Measurements from ENCODE around the gene EIF3B. TPM values are rescaled to one million over a fixed set of nuclear protein-coding genes. Genes with fewer than 3 reads are reported as not detected.

The EIF3B gene
- total RNA-seq, 1 donor from 2014 or later = 89.5 TPM

GRCh38 chr7:2316578-2316977 lies 38.0 kb upstream of the EIF3B start:
- ATAC-seq = no peak
- no peaks in the 10 kb centered on the region for H3K36me3 ChIP-seq
- no peaks in the 10 kb centered on the region for H3K27me3 ChIP-seq (ENCODE audit: low read depth)
- intact Hi-C loops (cut with DNase I) = no loop called here
- peaks cover 15% of the 10 kb centered on the region for H3K4me1 ChIP-seq
- H3K4me3 ChIP-seq = no peak overlapping the region
- TF ChIP-seq CTCF (IDR thresholded peaks at IDR 0.05) = no peak
- no peak for DNase-seq
- no peaks in the 10 kb centered on the region for H3K9me3 ChIP-seq
- no peak overlapping the region for H3K27ac ChIP-seq

DNA sequence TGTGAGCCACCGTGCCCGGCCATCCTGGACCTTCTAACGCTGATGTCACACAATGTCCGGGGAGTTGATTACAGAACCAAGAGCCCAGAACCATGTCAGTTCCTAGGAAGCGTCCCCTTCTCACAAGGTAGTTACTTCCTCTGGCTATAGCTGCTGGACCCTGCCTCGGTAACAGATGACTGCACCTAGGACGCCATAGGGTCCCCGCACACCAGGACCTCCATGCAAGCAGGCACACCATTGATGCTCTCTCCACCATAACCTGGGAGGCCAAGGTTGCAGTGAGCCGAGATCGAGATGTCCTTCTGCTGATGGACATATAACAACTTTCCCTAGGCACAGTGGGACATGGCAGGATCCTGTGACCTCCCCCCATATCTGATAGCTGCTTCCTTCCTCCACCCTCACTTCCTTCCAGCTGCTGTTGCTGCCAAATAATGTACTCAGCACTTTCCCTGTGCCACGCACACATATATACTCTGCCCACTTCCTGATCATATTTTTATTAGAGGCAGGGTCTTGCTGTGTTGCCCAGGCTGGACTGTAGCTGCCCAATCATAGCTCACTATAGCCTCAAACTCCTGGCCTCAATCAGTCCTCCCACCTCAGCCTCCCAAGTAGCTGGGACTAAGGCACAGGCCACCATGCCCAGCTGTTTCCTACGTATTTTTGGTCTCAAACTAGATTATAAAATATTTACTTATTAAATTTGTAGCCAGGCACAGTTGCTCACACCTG lies 36.9 kb upstream of the EIF3B start:
- ATAC-seq (no peak), DNase-seq (no peak)
- no peak for TF ChIP-seq CTCF (IDR thresholded peaks at IDR 0.05)
- H3K4me3 ChIP-seq = no peak overlapping the region
- H3K36me3 ChIP-seq = no peaks in the 10 kb centered on the region
- no peaks in the 10 kb centered on the region for H3K27me3 ChIP-seq (ENCODE audit: low read depth)
- peaks cover 9% of the 10 kb centered on the region for H3K4me1 ChIP-seq
- no peak overlapping the region for H3K27ac ChIP-seq
- H3K9me3 ChIP-seq = no peaks in the 10 kb centered on the region
- intact Hi-C loops (cut with DNase I) = no loop called here

GRCh38 chr7:2321020-2321419 lies 33.6 kb upstream of the EIF3B start:
- no peaks in the 10 kb centered on the region for H3K4me1 ChIP-seq
- no peak for TF ChIP-seq CTCF (IDR thresholded peaks at IDR 0.05)
- ATAC-seq (no peak), DNase-seq (no peak)
- no peaks in the 10 kb centered on the region for H3K36me3 ChIP-seq
- no peak overlapping the region for H3K27ac ChIP-seq
- no peaks in the 10 kb centered on the region for H3K9me3 ChIP-seq
- intact Hi-C loops (cut with DNase I) = no loop called here
- no peaks in the 10 kb centered on the region for H3K27me3 ChIP-seq (ENCODE audit: low read depth)
- H3K4me3 ChIP-seq = no peak overlapping the region

DNA sequence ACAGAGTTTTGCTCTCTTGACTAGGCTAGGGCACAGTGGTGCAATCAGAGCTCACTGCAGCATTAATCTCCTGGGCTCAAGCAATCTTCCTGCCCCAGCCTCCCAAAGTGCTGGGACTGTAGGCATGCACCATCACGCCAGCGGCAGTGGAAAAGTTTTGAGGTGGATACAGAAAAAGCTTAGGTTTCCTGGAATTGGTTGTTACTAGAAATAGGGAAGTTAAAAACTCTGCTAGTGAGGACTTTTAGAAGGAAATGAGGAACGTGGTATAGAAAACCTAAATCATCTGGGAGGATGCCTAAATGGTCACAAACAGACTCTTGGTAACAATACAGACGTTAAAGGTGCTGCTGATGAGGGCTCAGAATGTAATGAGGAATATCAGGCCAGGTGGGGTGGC lies 29.5 kb upstream of the EIF3B start:
- intact Hi-C loops (cut with DNase I) = no loop called here
- ATAC-seq (peak; percentile 25 to 45), DNase-seq (no peak)
- no peaks in the 10 kb centered on the region for H3K36me3 ChIP-seq
- H3K4me3 ChIP-seq = no peak overlapping the region
- H3K27me3 ChIP-seq (ENCODE audit: low read depth) = no peaks in the 10 kb centered on the region
- peak overlapping the region; percentile 41 for H3K27ac ChIP-seq
- no peak for TF ChIP-seq CTCF (IDR thresholded peaks at IDR 0.05)
- no peaks in the 10 kb centered on the region for H3K9me3 ChIP-seq
- no peaks in the 10 kb centered on the region for H3K4me1 ChIP-seq

DNA sequence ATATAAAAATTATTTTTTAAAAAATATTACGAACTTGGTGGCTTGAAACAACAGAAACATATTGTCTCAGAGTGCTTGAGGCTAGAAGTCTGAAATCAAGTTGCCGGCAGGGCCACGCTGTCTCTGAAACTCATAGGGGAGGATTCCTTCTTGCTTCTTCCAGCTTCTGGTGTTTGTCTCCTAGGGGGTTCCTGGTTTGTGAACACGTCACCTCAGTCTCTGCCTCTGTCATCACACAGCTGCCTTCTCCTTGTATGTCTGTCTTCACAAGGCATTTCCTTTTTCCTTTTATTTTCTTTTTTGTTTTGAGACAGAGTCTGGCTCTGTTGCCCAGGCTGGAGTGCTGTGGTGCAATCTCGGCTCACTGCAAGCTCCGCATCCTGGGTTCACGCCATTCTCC lies 27.7 kb upstream of the EIF3B start:
- ATAC-seq (peak; percentile 49 to 62), DNase-seq (no peak)
- no peak overlapping the region for H3K4me3 ChIP-seq
- no peaks in the 10 kb centered on the region for H3K27me3 ChIP-seq (ENCODE audit: low read depth)
- TF ChIP-seq CTCF (IDR thresholded peaks at IDR 0.05) = no peak
- H3K9me3 ChIP-seq = no peaks in the 10 kb centered on the region
- H3K4me1 ChIP-seq = no peaks in the 10 kb centered on the region
- intact Hi-C loops (cut with DNase I) = no loop called here
- H3K36me3 ChIP-seq = no peaks in the 10 kb centered on the region
- no peak overlapping the region for H3K27ac ChIP-seq
